GM18868 (cell line): ENCODE results near the gene E2F3.
A peak's percentile ranks its signal among the peaks of the same experiment; 100 is the strongest.

Experiments used
- ATAC-seq: cut with Tn5 transposase; IDR thresholded peaks from one replicate; pipeline ENCODE4 v1.9.1; 2021; ENCODE audit warnings: mild to moderate bottlenecking, moderate library complexity; ENCODE audit not compliant: unreplicated experiment

E2F3 gene

GRCh38 chr6:20401205-20402091 is at the start of gene E2F3:
Gene E2F3 (plus strand): TSS chr6:20401879. CDS start chr6:20402233, 354 bp downstream.
- ATAC-seq = peak; percentile 83

GRCh38 chr6:20352346-20352745 is 49.3 kb upstream of the E2F3 start:
- no peak for ATAC-seq

GRCh38 chr6:20353134-20353533 is 48.5 kb upstream of the E2F3 start:
- ATAC-seq = no peak

- no peak for ATAC-seq
Observed at GRCh38 chr6:20354366-20354765, 47.3 kb upstream of the E2F3 start.

- ATAC-seq = no peak
Observed at GRCh38 chr6:20360471-20361119, 41.1 kb upstream of the E2F3 start.

GRCh38 chr6:20362623-20363022 is 39.1 kb upstream of the E2F3 start:
- ATAC-seq = no peak

- ATAC-seq = no peak
Observed at GRCh38 chr6:20364327-20364726, 37.4 kb upstream of the E2F3 start.

- peak; percentile 50 for ATAC-seq
Observed at GRCh38 chr6:20365456-20365855, 36.2 kb upstream of the E2F3 start.

- no peak for ATAC-seq
Observed at GRCh38 chr6:20366082-20366830, 35.4 kb upstream of the E2F3 start.

- no peak for ATAC-seq
Observed at GRCh38 chr6:20367743-20368485, 33.8 kb upstream of the E2F3 start.

- ATAC-seq = no peak
Observed at GRCh38 chr6:20370393-20370792, 31.3 kb upstream of the E2F3 start.

- ATAC-seq = no peak
Observed at GRCh38 chr6:20370801-20371200, 30.9 kb upstream of the E2F3 start.

- ATAC-seq = no peak
Observed at GRCh38 chr6:20375436-20375835, 26.2 kb upstream of the E2F3 start.

- ATAC-seq = no peak
Observed at GRCh38 chr6:20377623-20378265, 23.9 kb upstream of the E2F3 start.

GRCh38 chr6:20379231-20379630 is 22.4 kb upstream of the E2F3 start:
- no peak for ATAC-seq

- peak; percentile 47 for ATAC-seq
Observed at GRCh38 chr6:20386218-20386617, 15.5 kb upstream of the E2F3 start.

- ATAC-seq = no peak
Observed at GRCh38 chr6:20389066-20389465, 12.6 kb upstream of the E2F3 start.

- no peak for ATAC-seq
Observed at GRCh38 chr6:20393297-20393696, 8.4 kb upstream of the E2F3 start.

GRCh38 chr6:20399518-20399917 is 2.2 kb upstream of the E2F3 start:
- ATAC-seq = no peak

GRCh38 chr6:20400456-20401204 is 1.0 kb upstream of the E2F3 start:
- ATAC-seq = no peak
